GM21717 (cell line): Measurements from ENCODE around the gene WNT7B.

ENCODE experiments used
- ATAC-seq: cut with Tn5 transposase; IDR thresholded peaks from one replicate; pipeline ENCODE4 v1.9.1; 2021; ENCODE audit warnings: mild to moderate bottlenecking, moderate library complexity; ENCODE audit not compliant: unreplicated experiment

The WNT7B gene

DNA sequence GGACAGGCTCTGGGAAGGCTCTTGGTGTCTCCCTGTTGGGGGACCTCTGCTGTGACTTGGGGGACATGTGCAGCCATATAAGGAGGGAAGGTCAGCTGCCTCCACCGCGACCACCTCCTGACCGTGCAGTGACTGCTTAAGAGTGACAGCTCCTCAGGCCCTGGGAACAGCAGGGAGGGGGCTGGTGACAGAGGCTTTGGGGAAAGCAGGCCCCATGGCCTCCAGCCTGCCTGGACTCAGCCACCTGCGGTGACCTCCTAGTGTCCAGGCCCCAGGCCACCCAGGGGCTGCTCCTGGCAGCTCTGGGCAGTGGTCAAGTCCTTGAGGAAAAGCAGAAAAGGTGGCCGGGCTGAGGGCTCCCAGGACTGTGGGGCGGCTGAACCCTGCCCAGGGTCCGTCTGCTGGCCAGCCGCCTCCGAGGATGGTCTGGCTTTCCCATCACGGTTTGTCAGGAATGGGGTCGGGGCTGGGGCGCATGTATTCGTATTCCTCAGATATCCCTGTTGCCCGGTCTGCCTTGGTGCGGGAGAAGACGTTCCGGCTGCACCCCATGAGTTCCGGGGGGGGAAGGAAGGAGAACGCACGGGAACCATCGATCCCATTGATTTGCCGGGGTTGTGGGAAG is 96.8 kb downstream of the WNT7B start:
- ATAC-seq: no peak

DNA sequence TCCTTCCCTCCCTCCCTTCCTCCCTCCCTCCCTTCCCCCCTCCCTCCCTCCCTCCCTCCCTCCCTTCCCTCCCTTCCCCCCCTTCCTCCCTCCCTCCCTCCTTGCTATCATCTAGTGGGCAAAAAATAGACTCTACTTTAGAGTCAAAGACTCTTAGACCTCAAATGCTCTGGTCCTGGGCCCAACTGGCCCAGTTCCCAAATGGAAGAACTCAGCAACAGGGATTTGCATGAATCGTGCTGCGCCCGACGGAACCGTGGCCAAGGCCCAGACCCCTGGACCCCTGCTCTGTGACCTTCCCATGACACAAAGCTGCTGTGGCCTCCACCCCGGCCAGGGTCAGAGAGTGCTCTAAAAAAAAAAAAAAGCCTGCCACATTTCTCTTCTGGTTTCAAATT is 97.4 kb downstream of the WNT7B start:
- ATAC-seq: no peak

DNA sequence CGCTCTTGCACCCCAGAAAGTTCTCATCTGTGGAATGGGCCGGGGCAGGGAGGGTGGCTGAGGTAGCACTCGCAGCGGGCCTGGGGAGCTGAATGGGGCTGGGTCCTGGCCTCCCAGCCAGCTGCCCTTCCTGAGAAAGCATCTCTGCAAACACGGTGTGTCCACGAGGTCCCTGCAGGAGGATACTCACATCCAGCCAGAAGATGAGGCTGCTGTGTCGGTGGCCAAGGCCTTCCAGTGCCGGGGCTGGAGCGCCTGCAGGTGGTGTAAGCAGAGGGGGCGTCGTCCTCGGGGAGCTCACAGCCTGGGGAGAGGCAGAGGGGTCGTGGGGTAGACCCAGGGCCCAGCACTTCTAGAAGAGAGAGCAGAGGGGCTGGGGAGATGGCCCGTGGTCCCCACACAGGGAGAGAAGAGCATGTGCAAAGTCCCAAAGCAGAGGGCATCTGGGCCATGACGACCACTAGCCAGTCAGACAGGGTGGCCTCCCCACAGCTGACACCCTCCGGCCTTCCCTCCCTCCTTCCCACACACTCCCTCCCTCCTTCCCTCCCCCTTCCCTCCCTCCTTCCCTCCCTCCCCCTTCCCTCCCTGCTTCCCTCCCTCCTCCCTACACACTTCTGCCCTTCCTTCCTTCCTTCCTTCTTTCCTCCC is 97.9 kb downstream of the WNT7B start:
- ATAC-seq: no peak

DNA sequence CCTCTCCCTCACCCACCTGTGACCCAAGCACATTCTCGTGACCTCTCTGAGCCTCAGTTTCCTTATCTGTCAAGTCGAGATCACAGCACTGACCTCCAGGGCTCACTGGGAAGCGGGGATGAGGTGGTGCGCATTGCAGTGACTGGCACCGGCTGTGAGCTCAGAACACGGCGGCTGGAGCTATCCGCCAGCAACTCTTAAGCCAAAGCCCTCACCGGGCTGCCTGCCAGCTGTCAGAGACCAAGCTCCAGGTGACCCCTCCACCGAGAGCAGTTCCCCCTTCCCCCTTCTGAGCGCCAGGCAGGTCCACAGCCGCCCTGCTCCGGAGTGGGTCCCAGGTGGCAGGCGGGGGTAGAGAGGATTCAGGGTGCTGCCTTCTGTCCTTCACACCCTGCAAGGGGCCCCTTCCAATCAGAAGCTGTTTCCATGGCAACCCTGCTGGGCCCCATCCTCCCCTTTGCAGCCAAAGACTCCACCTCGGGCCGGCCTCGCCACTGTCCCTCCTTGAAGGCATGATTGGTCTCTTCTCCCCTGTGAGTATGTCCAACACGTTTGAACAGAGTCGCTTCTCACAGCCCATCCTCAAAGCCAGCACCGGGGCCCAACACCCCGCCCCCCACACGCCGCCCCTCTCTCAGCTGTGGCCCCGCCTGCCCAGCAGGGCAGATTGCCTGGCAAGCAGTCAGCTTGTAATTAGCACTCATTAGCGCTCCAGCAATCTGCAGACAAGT is 98.7 kb downstream of the WNT7B start:
- no peak for ATAC-seq

DNA sequence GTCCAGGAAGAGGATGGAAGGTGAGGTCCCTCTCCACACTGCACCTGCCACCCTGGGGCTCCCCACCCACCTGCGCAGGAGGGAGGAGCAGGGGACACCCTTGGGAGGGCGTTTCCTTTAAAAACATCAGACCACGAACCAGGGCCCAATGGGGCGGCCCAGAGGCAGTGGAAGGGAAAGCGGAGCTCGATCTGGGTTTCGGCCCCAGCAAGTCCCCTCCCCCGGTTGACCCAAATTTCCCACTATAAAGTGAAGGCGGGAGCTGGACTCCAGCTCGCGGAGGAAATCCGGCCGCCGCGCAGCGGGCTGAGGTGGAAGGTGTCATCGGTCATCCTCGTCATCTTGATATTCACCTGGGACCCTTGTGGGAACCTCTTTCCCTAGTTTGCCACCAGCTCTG is 99.3 kb downstream of the WNT7B start:
- ATAC-seq: no peak

DNA sequence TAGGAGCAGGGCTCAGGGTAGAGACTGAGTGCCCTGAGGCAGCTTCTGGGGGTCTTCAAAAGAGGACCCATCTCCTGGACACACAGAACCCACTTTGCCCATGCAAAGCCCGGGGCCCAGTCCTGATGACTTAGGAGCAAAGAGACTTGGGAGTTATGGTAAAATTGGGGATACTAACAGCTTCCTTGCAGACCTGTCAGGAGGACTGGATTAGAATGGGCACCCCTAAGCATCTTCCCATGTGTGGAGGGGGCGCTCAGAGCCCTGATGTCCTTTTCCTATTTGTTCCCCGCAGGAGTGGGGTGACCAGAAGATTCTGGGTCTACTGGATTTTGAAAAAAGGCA is 100.0 kb downstream of the WNT7B start:
- ATAC-seq: no peak

DNA sequence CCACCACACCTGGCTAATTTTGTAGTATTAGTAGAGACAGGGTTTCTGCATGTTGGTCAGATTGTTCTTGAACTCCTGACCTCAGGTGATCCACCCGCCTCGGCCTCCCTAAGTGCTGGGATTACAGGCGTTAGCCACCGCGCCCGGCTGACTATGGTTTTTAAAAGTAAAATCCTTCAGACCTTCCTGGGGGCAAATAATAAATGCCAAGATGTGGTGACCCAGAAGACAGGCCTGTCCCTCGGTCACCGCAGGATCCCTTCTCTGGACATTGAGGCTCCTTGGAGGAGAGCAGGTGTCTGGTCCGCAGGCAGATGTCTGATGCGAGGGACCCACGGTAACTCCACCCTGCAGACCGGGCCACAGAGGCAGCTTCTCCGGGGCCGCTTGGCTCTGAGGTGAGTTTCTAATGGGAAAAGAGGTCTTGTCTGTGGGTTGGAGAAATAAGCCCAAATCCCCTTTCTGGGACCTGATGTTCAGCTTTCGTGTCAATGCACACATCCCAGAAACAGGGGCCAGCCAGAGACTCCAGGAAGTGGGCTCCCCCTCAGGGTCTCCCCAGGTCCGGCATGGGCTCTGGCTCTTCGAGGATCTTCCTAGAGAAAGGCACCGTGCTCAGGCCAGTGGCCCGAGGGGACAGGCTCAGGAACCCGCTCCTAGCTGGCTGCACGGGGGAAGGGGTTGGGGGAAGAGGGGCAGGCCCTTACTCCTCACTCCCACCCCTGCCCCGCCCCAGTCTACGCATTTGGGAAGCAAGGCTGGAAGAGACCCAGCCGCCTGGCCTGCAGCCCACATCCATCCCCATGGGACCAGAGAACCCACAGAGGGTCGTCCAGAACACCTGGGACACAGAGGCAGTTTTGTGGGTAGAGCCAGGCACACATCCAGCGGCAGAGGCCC is 100.6 kb downstream of the WNT7B start:
- no peak for ATAC-seq

DNA sequence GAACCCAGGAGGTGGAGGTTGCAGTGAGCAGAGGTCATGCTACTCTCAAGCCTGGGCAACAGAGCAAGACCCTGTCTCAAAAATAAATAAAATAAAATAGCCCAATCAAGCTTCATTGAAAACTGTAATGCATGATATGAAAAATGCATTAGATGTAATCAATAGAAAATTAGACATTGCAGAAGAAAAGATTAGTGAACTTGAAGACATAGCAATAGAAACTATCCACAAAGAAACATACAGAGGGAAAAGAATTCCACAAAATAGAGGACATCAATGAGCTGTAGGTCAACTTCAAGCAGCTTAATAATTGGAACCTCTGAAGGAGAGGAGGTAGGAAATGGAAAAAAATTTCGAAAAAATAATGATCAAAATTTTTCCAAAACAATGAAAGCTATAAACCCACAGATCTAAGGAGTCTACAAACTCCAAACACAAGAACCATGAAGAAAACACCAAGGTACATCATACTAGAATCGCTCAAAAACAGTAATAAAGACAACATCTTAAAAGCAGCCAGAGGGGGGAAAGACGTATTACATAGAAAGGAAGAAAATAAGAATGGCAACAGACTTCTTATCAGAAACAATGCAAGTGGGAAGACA is 104.2 kb downstream of the WNT7B start:
- ATAC-seq: no peak

DNA sequence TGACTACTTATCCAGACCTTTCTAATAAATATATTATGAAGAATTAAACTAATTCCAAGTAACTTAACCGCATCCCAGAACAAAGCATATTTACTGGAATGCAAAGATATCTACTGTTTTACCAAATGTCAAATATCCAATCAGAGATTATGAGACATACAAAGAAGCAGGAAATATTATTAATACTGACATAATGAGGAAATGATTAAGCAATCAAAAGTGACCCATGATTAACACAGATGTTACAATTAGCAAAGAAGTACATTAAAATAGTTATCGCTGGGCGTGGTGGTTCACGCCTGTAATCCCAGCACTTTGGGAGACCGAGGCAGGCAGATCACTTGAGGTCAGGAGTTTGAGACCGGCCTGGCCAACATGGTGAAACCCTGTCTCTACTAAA is 105.2 kb downstream of the WNT7B start:
- no peak for ATAC-seq
